Vagina (tissue), 2 donors: ENCODE results near the gene GPR162.

Source experiments
- POLR2A ChIP-seq, 2 donors: fragments of 450-650 bp; IDR thresholded peaks; one replicate each; pipeline ENCODE4 v1.6.1; 2017; ENCODE audit warnings: antibody characterized with exemption in 2 of 2, mild to moderate bottlenecking in 2 of 2, moderate library complexity in 2 of 2
- POLR2AphosphoS5 ChIP-seq, 2 donors: sonication (generic); formaldehyde crosslinking; IDR thresholded peaks; one replicate each; pipeline ENCODE4 v1.9.0; 2017; ENCODE audit warnings: antibody characterized with exemption in 2 of 2, mild to moderate bottlenecking in 2 of 2, low read depth in 1 of 2; ENCODE audit not compliant: insufficient read depth in 1 of 2
- TF ChIP-seq, protein P1 (sequence below), 3 experiments: fragments of 450-650 bp in 2 of 3; fragments of 200-600 bp in 1 of 3; sonication (generic) in 1 of 3; IDR thresholded peaks; one replicate each; pipeline ENCODE4 v1.5.1; 2017 to 2019; ENCODE audit warnings: antibody characterized with exemption in 3 of 3, mild to moderate bottlenecking in 2 of 3, moderate library complexity in 2 of 3

DNA sequence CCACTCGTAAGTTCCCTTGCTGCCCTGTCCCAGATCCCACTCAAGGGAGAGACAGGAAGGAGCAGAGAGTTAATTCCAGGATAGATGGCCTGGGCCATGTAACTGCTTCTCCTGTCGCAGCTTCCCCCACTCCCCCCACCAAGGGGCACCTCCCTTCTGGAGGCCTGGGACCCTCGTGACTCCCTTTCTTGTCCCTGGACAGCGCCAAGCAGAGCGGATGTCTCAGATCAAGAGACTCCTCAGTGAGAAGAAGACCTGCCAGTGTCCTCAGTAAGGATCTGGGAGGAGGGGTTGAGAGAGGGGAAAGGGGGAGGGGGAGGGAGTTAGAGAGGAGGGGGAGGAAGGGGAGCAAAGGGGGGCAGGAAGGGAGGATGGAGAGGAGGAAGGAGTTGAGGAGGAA is 3.0 kb upstream of the GPR162 start:
- TF ChIP-seq, protein P1, sequence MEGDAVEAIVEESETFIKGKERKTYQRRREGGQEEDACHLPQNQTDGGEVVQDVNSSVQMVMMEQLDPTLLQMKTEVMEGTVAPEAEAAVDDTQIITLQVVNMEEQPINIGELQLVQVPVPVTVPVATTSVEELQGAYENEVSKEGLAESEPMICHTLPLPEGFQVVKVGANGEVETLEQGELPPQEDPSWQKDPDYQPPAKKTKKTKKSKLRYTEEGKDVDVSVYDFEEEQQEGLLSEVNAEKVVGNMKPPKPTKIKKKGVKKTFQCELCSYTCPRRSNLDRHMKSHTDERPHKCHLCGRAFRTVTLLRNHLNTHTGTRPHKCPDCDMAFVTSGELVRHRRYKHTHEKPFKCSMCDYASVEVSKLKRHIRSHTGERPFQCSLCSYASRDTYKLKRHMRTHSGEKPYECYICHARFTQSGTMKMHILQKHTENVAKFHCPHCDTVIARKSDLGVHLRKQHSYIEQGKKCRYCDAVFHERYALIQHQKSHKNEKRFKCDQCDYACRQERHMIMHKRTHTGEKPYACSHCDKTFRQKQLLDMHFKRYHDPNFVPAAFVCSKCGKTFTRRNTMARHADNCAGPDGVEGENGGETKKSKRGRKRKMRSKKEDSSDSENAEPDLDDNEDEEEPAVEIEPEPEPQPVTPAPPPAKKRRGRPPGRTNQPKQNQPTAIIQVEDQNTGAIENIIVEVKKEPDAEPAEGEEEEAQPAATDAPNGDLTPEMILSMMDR (IDR thresholded peaks at IDR 0.05), result no peak
- TF ChIP-seq POLR2AphosphoS5 (IDR thresholded peaks at IDR 0.05; ENCODE audit: insufficient read depth in 1 of 2, low read depth in 1 of 2) (no peak), POLR2A (IDR thresholded peaks at IDR 0.05) (no peak)
